Activated CD8-positive, alpha-beta memory T cell treated with anti-CD3 and anti-CD28 coated beads, Interleukin-2, amount 50 U/mL, for 1 hour (primary cell): ENCODE data around the gene CTIF.

ENCODE experiments used
- DNase-seq: peaks from one replicate; pipeline ENCODE4 v3.0.0-alpha.2; 2020; ENCODE audit errors: extremely low read depth

The CTIF gene

GRCh38 chr18:48551100-48551499 is 12.3 kb downstream of the CTIF start:
- no peak for DNase-seq

DNA sequence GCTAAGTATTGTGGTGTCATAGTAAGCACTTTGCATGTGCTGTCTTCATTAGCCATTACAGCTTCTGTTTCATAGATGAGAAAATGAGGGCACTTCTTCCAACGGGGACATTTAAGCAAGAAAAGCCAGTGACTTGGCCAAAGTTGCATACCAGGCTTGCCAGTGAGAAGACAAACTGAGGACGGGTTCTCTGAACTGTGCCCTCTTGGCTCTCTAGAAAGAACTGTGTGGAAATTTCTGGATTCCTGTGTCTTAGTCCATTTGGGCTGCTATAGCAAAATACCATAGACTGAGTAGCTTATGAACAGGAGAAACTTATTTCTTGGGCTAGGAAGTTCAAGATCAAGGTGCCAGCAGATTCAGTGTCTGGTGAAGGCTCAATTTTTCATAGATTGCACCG is 13.3 kb downstream of the CTIF start:
- DNase-seq, result no peak

- no peak for DNase-seq
These were observed 14.4 kb downstream of the CTIF start for GRCh38 chr18:48553236-48553635.

DNA sequence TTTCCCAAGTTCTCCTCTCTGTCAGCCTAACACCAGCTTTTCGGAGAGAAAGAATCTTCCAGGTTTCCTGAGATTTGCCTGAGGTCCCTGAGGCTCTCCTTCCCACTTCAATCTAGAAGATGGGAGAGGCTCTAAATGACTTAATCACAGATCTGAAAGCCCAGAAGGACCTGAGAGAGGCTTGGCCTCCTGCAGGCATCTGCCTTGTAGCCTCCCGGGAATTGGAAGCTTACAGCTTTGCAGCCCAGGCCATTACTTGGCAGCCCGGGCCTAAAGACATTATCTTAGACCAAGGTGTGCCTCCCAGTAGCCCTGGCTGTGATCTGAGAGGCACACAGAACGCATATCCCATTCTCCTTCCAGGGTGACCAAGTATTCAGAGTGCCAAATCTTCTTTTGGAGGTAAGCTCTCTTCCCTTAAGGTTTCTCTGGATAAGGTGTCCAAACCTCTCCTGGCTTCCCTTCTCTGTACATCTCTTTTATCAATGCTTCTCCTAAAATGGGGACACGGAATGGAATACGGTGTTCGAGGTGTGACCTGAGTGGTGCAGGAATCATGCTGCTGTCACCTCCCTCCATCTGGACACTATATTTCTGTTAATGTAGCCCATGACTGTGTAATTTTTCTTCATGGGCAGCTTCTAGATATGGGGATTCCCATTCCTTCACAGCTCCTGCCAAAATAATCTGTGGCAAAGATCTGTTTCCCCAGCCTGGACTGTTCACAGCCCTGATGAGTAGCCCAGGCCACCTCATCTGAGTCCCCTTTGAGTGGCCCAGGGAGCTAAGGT is 16.0 kb downstream of the CTIF start:
- DNase-seq, result no peak

DNA sequence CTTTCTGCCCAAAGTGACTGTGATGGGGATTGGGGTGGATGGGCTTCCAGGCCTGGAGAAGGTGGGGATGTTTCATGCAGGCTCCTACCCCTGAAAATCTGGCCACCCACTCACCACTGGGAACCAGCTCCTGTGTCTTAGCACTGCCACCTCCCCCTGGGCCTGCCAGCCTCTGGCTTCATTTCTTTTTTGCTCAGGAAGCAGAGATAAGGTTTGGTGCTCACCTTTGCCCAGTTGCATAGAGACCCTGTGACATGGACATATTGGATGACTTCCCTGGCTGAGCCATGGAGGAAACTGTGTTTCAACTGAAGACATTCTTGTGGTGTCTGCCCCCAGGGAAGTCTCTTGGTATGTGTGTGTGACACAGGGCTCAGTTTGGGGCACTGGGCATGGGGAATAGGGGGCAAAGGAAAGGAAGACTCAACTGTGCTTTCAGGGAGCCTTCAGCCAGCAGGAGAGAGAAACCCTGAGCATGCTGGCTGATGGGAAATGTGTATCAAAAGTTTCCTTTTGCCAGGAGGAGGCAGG is 16.7 kb downstream of the CTIF start:
- DNase-seq, result no peak

- DNase-seq, result no peak
These were observed 18.9 kb downstream of the CTIF start for GRCh38 chr18:48557640-48558174.

GRCh38 chr18:48558248-48558647 is 19.4 kb downstream of the CTIF start:
- no peak for DNase-seq

- DNase-seq, result no peak
These were observed 21.7 kb downstream of the CTIF start for GRCh38 chr18:48560491-48560890.

GRCh38 chr18:48562075-48562474 is 23.2 kb downstream of the CTIF start:
- no peak for DNase-seq

DNA sequence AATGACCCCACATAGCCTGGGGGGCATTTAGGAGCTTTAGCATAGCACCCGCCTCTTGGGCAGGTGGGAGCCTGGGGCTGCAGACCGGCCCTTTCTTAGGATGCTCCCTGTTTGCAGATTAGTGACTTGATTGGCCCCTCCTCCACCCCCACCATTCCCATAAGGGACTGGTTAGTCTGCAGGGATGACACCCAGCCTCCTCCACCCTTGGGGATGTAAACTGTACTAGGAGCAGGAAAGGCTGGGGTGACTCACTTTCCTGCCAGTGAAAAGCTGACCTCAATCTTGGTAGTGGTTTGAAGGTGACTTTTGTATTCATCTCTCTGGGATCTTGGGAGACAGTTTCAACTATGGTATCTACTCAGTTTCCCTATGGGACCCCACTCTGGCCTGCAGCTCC is 24.2 kb downstream of the CTIF start:
- no peak for DNase-seq

GRCh38 chr18:48564139-48564538 is 25.3 kb downstream of the CTIF start:
- no peak for DNase-seq

- DNase-seq, result no peak
These were observed 26.3 kb downstream of the CTIF start for GRCh38 chr18:48565105-48565504.

GRCh38 chr18:48566589-48566988 is 27.8 kb downstream of the CTIF start:
- DNase-seq, result no peak

DNA sequence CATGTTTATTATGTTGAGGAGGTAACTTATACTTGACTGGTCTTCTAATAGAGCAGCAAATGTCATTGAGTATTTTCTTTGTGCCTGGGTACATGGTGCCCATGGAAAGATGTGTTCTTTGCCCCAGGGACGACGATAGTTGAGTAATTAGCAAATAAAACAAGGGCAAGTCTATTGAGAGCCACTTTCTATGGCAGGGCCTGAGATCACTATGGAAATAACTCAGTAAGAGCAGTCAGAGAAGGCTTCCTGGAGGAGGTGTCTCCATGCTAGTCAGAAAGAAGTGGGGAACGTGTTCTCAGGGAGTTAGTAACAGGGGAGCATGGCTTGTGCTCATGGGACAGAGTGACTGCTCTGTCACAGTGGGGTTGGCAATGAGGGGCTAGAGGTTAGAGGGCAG is 28.6 kb downstream of the CTIF start:
- no peak for DNase-seq

DNA sequence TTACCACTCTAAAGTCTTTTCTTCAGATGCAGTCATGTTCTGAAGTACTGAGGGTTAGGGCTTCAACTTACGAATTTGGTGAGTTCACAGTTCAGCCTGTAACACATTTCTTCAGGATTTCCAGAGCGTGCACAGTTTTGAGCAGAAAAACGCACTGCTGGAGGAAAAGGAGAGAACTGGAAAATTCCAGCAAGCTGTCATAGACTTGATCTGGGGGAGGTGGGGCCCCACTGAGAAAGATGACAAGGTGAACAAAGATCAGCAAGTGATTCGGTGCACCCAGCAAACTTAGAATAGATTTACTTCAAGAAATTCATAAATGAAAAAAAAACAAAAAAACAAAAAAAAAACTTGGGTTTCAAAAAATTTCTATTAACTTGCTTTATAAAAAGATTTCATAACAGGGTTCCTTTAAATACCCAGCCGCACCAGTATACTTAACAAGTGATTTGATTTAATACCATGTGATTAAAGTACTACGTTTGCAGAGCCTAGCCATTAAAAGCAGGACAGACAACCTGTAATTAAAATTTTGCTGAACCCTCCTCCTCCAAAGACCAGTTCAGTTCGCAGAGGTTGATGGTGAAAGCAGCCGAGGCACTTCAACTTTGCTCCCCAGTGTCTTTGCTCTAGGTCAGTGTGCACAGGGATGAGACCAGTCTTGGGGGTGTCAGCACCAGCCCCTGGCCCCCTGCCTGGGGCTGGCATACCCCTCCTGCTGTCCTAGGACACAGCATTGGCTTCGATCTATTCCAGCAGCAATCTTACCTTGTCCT is 30.5 kb downstream of the CTIF start:
- no peak for DNase-seq

- no peak for DNase-seq
These were observed 31.1 kb downstream of the CTIF start for GRCh38 chr18:48569915-48570264.

GRCh38 chr18:48570313-48570712 is 31.5 kb downstream of the CTIF start:
- no peak for DNase-seq

DNA sequence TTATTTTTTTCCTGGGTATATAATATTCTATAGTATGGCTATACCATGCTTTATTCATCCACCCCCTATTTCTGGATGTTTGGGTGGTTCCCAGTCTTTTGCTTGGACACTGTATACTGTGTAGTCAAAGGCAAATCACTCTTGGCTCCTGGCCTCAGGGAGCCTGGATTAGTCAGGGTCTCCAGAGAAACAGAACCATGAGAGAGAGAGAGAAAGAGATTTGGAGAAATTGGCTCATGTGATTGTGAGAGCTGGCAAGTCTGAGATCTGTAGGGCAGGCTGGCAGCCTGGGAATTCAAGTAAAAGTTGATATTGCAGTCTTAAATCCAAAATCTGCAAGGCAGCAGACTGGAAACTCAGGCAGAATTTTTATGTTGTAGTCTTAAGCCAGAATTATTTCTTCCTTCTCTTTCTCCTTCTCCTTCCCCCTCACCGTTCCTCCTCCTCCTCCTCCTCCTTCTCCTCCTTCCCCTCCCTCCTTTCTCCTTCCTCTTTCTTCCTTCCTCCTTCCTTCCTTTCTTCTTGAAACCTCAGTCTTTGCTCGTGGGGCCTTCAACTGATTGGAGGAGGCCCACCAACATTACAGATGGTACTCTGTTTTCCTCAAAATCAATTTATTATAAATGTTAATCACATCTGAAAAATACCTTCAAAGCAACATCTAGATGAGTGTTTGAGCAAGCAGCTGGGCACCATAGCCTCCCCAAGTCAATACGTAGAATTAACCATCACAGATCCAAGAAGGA is 33.0 kb downstream of the CTIF start:
- DNase-seq, result no peak

- DNase-seq, result no peak
These were observed 33.7 kb downstream of the CTIF start for GRCh38 chr18:48572402-48573126.

DNA sequence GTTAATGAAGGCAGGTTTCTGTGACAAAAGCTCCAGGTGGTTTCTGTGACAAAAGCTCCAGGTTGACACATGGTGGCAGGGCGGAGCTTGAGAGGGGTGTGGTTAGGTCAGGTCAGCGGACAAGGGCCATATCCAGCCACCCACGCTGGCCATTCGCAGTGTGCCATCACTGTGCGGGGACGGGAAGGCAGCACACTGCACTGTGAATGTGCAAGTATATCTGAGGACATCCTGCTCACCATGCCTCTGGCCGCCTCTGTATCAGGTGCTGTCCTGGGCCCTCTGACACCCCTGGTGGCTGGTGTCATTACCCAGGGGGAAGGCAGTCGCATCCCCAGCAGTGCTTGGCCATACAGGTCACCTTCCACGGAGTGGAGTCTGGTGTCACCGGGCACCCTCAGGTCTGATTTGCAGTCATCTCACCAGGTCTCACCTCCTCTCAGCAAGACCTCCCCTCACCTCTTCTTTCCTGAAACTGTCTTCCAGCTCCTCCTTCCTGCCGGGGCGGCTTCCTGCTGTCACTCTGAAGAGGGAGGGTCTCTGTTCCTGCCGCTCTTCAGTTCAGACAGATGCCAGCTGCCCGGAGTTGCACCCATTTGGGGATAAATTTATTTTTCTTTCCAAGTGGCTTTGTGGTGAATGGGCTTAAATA is 34.9 kb downstream of the CTIF start:
- no peak for DNase-seq
